NCI-H345 treated with DMSO at 0.1 percent for 48 hours (cell line): ENCODE measurements around the gene CLSTN2.

ENCODE experiments used
- DNase-seq: peaks from one replicate; lab custom pipeline; 2025; ENCODE audit not compliant: unreplicated experiment; lab: John Stamatoyannopoulos, UW

Gene CLSTN2

DNA sequence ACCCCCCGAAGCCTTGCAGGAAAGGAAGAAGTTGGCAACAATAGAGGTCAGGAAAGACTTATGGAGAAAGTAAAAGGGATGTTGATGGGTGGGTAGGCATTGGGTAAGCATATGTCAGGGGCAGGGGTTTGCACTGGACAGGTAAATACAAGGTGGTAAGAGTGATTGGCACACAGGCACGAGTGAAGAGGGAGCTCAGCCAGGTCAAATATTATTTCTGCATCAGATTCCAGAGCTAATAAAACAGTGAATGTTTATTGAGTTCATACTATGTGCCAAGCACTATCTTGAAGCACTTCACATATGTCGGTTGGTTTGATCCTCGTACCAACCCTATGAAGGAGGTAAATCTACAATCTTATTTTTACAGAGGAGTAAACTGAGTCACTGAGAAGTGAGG, 6.6 kb downstream of the CLSTN2 start:
- no peak for DNase-seq

GRCh38 chr3:139944256-139944910, 9.4 kb downstream of the CLSTN2 start:
- DNase-seq: no peak

GRCh38 chr3:139945386-139945785, 10.4 kb downstream of the CLSTN2 start:
- no peak for DNase-seq

GRCh38 chr3:139945942-139946341, 11.0 kb downstream of the CLSTN2 start:
- no peak for DNase-seq

- DNase-seq: no peak
Observed at GRCh38 chr3:139948467-139948866, 13.5 kb downstream of the CLSTN2 start.

DNA sequence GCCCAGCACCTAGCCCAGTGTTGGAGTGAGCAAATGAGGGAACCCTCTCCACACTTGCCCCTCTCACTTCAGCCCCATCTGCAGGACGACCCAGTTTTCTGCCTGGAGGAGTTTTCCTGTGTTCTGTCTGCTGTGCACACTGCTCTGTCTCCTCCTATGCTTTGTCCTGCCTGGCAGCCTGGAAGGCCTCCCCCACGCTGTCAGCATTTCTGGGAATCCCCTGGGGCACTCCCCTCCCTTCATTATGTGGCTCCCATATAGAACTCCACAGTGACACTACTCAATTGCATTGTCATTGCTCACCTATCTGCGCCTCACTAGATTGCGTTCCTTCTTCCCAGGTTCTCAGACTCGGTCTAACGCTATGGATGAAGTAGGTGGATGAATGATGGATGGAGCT, 13.9 kb downstream of the CLSTN2 start:
- DNase-seq: no peak

GRCh38 chr3:139953131-139953910, 18.3 kb downstream of the CLSTN2 start:
- DNase-seq: no peak

- no peak for DNase-seq
Observed at GRCh38 chr3:139954146-139954860, 19.3 kb downstream of the CLSTN2 start.

DNA sequence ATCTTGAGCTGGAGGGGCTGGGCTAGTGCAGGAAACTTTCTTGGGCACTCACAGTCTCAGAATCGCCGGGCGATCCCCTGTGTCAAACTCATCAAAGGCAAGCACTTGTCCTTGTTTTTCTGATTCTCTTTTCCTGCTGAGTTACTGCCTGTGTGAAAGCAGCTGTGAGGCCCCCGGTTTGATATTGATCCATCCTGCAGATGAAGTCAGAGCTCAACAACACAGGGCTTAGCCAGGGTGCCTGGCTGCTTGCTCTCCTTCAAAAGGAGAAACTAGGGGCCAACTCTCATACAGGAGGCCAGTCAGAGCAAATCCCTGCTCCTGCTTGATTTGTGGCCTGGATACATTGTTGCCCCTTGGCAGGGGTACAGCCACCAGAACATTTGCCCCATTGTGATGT, 22.9 kb downstream of the CLSTN2 start:
- no peak for DNase-seq

DNA sequence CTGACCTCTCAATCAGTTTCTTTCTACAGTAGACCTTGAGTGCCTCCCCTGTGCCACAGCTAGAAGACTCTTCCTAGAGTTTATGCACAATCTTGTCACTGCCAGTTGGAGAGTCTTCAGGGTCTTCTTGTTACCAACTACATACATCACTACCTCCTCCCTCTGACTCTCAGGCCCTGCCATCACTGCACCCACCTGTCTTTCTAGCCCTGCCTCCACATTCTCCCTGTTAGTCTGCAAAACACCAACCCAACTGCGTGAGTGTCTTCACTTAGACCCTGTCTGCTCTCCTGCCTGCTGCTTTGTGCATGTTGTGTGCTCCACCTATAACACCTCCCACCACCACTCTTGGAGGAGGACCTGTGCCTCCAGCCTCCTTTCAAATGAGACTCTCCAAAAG, 34.4 kb downstream of the CLSTN2 start:
- no peak for DNase-seq

DNA sequence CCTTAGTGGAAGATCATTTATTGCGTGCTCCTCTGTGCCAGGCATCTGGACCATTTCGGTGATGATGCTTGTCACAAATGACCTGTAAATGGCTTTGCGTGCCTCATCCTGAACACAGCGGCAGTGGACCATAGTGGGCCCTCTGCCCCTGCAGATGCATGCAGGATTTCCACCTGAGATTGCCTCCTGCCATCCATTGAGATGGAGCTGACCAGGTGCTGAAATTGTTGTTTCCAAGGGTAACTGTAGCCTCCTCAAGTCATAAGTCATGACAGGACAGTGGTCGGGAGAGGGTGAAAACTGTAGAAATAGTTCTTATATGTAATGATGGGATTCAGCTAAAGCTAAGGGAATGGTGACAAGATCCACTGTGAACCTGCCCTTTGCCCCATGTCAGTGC, 35.5 kb downstream of the CLSTN2 start:
- DNase-seq: no peak

GRCh38 chr3:139974809-139975425, 39.9 kb downstream of the CLSTN2 start:
- no peak for DNase-seq

- no peak for DNase-seq
Observed at GRCh38 chr3:139975594-139976365, 40.8 kb downstream of the CLSTN2 start.

DNA sequence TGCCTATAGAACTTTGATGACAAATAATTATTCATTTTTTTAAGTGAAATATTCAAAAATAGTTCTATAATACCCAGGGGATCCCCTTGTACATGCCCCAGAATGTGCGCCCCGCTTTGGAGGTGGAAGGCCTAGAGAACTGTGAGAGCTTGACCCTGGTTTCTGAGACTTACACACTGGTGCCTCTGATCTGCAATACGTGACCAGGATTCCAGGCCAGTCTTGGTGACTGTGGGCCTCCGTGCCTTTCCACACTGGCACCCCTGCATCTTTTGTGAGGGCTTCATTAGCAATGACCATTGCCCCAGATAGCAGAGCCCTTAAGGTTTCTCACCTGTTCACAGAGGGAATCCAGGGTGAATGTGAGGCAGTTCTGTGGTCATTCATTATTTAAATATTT, 44.0 kb downstream of the CLSTN2 start:
- no peak for DNase-seq

GRCh38 chr3:139979991-139980390, 45.0 kb downstream of the CLSTN2 start:
- DNase-seq: no peak

DNA sequence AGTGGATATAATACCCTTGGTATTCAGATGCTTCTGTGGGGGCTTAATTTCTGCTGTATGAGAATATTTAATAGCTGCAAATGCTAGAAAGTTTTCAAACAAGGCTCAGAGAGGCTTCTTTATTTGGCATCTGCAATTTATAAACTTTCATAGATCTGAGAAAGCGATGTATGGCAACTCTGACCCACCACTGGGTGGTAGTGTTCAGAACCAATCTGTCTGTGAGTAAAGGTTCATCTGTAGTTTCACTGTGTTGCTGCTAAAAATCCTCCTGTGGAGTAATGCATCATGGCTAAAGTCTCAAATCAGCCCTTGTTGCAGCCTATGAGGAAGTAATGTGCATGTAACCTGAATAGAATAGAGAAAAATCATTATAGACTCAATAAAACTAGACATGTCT, 47.4 kb downstream of the CLSTN2 start:
- no peak for DNase-seq

DNA sequence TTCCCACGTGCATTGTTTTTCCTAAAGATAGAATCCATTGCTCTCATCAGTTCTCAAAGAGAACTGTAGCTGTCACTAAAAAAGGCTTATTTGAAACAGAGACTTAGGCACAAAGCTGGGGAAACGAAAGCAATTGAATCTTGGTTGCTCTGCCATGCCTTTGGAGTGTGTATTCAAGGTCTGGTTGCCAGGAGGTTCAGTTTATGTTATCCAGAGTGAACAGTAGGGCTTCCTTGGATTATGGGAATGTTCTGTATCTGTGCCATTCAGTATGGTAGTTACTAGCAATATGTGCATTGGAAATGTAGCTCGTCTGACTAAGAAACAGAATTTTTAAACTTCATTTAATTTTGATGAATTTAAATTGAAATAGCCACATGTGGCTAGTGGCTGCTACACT, 50.6 kb downstream of the CLSTN2 start:
- DNase-seq: no peak

DNA sequence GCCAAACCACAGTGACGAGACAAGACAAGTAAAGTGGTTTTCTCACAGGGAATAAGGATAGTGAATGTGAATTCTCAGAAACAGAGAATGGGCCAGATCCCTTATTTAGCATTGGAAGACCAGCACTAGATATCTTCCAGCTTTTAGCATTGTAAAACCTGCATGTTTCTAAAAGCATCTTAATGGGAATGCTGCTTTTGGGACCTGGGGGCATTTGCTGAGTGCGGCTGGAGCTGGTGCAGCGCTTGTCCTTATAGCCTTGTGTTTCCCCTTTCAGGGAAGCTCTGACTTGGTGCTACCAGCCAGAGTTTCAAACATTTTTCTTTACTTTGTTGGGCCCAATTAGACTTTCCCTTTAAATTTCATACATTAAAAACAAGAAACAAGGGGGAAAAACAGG, 52.9 kb downstream of the CLSTN2 start:
- no peak for DNase-seq

DNA sequence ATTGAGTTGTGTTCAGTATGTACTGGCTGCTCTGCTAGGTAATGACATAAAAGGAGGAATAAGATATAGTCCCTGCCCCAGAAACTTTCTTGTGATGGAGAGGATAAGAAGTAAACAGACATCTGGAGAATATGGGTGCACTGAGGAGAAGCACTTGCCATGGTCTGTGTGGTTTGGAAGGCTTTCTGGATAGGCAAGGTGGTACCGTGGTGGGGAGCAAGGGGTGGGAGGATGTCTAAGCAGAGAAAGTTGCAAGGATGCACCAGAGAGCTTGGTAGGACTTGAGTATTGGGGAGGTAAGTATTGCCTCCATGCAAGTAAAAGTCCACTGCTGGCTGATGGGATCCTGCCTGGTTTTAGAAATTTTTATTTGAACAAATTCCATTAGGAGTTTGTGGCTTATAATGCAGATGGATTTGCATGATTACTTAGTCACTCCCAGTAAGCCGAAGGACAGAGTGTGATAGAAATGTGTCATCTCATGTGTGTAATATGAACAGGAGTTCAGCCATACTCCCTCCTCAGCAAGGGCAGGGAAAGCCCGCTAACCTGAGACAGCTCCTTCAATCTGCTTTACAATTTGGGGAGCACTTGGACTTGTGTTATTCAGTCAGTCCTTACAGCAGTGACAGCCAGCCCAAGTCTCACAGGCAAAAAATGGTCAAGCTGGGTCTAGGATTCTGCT, 53.6 kb downstream of the CLSTN2 start:
- no peak for DNase-seq

DNA sequence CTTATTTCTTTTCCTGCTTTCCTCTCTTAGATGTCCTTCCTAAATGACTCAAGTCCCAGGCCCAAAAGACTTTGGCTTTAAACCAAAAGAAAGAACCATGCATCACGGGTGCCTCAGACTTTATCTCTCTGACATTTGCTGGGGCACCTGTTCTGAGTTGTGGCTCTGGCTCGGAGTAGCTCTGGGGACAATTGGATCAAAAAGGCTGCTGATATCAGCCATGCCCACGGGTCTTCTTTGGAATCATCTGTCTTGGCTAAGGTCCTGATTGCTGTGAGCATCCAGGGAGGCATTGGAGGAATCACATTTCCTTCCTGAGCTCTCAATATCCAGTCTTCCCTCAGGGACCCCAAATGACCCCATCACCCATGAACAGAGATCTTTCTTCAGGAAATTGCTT, 59.9 kb downstream of the CLSTN2 start:
- no peak for DNase-seq
